Activated CD4-positive, alpha-beta memory T cell treated with anti-CD3 and anti-CD28 coated beads, Interleukin-2, amount 10 ng/mL, durations not matched to agents 7 days and 5 days (primary cell): Measurements from ENCODE around the gene NLRP7. TPM values are rescaled to one million over a fixed set of nuclear protein-coding genes. Genes with fewer than 3 reads are reported as not detected.
"Not testable (repeated sequence)": the region's sequence is repeated elsewhere in the genome, so short reads cannot be mapped to it uniquely, and the experiment has no call there.

Experiments used
- CTCF ChIA-PET: fragments of 350-600 bp; sonication (Branson Sonifier 250); formaldehyde crosslinking; loops from one replicate; lab custom pipeline; 2021; ENCODE audit warnings: antibody characterized with exemption, inconsistent platforms; lab: Charles Lee
- POLR2A ChIA-PET: fragments of 350-600 bp; sonication (Branson Sonifier 250); formaldehyde crosslinking; loops from one replicate; lab custom pipeline; 2021; ENCODE audit warnings: antibody characterized with exemption; lab: Charles Lee
- DNase-seq: peaks from one replicate; pipeline ENCODE4 v3.0.0-alpha.2; 2020
- H3K27ac Mint-ChIP-seq: one replicate; pipeline ENCODE4 v1.8.0; 2021; ENCODE audit warnings: mild to moderate bottlenecking, mixed read lengths
- H3K27me3 Mint-ChIP-seq: one replicate; pipeline ENCODE4 v1.8.0; 2021; ENCODE audit warnings: mixed read lengths
- H3K36me3 Mint-ChIP-seq: one replicate; pipeline ENCODE4 v1.8.0; 2021; ENCODE audit warnings: low read depth, mixed read lengths
- H3K4me1 Mint-ChIP-seq: one replicate; pipeline ENCODE4 v1.8.0; 2021; ENCODE audit warnings: mixed read lengths
- H3K4me3 Mint-ChIP-seq: one replicate; pipeline ENCODE4 v1.8.0; 2021; ENCODE audit warnings: mild to moderate bottlenecking, mixed read lengths
- H3K9me3 Mint-ChIP-seq: one replicate; pipeline ENCODE4 v1.8.0; 2021; ENCODE audit warnings: mixed read lengths
- total RNA-seq, 2 experiments: library from RNA; stranded (reverse); gene quantifications; one replicate each; pipeline ENCODE4 v1.2.3, GENCODE V29; 2021

The NLRP7 gene
- total RNA-seq, 2 experiments from 2014 or later: not detected

- H3K4me3 Mint-ChIP-seq: no peak overlapping the region
- no peaks in the 10 kb centered on the region for H3K36me3 Mint-ChIP-seq
- POLR2A ChIA-PET: no interaction called here
- H3K27ac Mint-ChIP-seq: no peak overlapping the region
- CTCF ChIA-PET: no interaction called here
- H3K9me3 Mint-ChIP-seq: peaks cover 2% of the 10 kb centered on the region
- no peak for DNase-seq
- H3K27me3 Mint-ChIP-seq: peaks cover 3% of the 10 kb centered on the region
- H3K4me1 Mint-ChIP-seq: no peaks in the 10 kb centered on the region
Measured at GRCh38 chr19:54906819-54907218, 40.5 kb downstream of the NLRP7 start.

GRCh38 chr19:54905803-54906511, 41.4 kb downstream of the NLRP7 start, which contains the start of gene NCR1:
Gene NCR1, plus strand, starts transcription at chr19:54906148. Its CDS starts 40 bp downstream, at chr19:54906188.
- Mint-ChIP-seq H3K27ac (no peak within 1 kb of the TSS), H3K4me3 (no peak within 1 kb of the TSS)

GRCh38 chr19:54905421-54905802, 41.9 kb downstream of the NLRP7 start:
- no peak for DNase-seq
- POLR2A ChIA-PET: no interaction called here
- CTCF ChIA-PET: no interaction called here
- H3K4me1 Mint-ChIP-seq: no peaks in the 10 kb centered on the region
- H3K27me3 Mint-ChIP-seq: peaks cover 3% of the 10 kb centered on the region
- no peaks in the 10 kb centered on the region for H3K9me3 Mint-ChIP-seq
- no peaks in the 10 kb centered on the region for H3K36me3 Mint-ChIP-seq
- no peak overlapping the region for H3K4me3 Mint-ChIP-seq
- no peak overlapping the region for H3K27ac Mint-ChIP-seq

More at GRCh38 chr19:54905803-54906511, 41.4 kb downstream of the NLRP7 start, which contains the start of gene NCR1:
- DNase-seq: no peak
- CTCF ChIA-PET: no interaction called here
- Mint-ChIP-seq H3K4me1 (no peaks in the 10 kb centered on the region), H3K9me3 (peaks cover 2% of the 10 kb centered on the region), H3K36me3 (no peaks in the 10 kb centered on the region), H3K27me3 (peaks cover 3% of the 10 kb centered on the region)
- POLR2A ChIA-PET: no interaction called here

GRCh38 chr19:54904261-54904660, 43.1 kb downstream of the NLRP7 start:
- CTCF ChIA-PET: interaction anchor here (0.7 kb wide), 1 partner anchor 62 kb away, joined by 3 read pairs; the partner anchor contains the start of gene NLRP2
- H3K4me3 Mint-ChIP-seq, POLR2A ChIA-PET, H3K27me3 Mint-ChIP-seq, H3K4me1 Mint-ChIP-seq, H3K9me3 Mint-ChIP-seq, H3K36me3 Mint-ChIP-seq, H3K27ac Mint-ChIP-seq, DNase-seq: not testable (repeated sequence)

GRCh38 chr19:54903303-54903702, 44.0 kb downstream of the NLRP7 start:
- Mint-ChIP-seq H3K27me3 (peaks cover 6% of the 10 kb centered on the region), H3K9me3 (no peaks in the 10 kb centered on the region), H3K36me3 (no peaks in the 10 kb centered on the region), H3K4me1 (no peaks in the 10 kb centered on the region), H3K27ac (no peak overlapping the region), H3K4me3 (no peak overlapping the region)
- ChIA-PET CTCF (no interaction called here), POLR2A (no interaction called here)
- no peak for DNase-seq

GRCh38 chr19:54902061-54902460, 45.3 kb downstream of the NLRP7 start:
- no peak overlapping the region for H3K27ac Mint-ChIP-seq
- ChIA-PET CTCF (no interaction called here), POLR2A (no interaction called here)
- no peaks in the 10 kb centered on the region for H3K4me1 Mint-ChIP-seq
- no peak overlapping the region for H3K4me3 Mint-ChIP-seq
- H3K27me3 Mint-ChIP-seq: peaks cover 6% of the 10 kb centered on the region
- no peak for DNase-seq
- no peaks in the 10 kb centered on the region for H3K9me3 Mint-ChIP-seq
- no peaks in the 10 kb centered on the region for H3K36me3 Mint-ChIP-seq

- CTCF ChIA-PET, H3K4me3 Mint-ChIP-seq, POLR2A ChIA-PET, H3K36me3 Mint-ChIP-seq, H3K4me1 Mint-ChIP-seq, H3K9me3 Mint-ChIP-seq, DNase-seq, H3K27me3 Mint-ChIP-seq, H3K27ac Mint-ChIP-seq: not testable (repeated sequence)
Measured at GRCh38 chr19:54901153-54901552, 46.2 kb downstream of the NLRP7 start.

GRCh38 chr19:54899646-54900045, 47.7 kb downstream of the NLRP7 start:
- H3K4me3 Mint-ChIP-seq, H3K36me3 Mint-ChIP-seq, H3K27me3 Mint-ChIP-seq, H3K9me3 Mint-ChIP-seq, DNase-seq, POLR2A ChIA-PET, H3K27ac Mint-ChIP-seq, H3K4me1 Mint-ChIP-seq, CTCF ChIA-PET: not testable (repeated sequence)

GRCh38 chr19:54898685-54899084, 48.6 kb downstream of the NLRP7 start:
- H3K27me3 Mint-ChIP-seq, POLR2A ChIA-PET, CTCF ChIA-PET, H3K9me3 Mint-ChIP-seq, H3K36me3 Mint-ChIP-seq, H3K4me3 Mint-ChIP-seq, H3K4me1 Mint-ChIP-seq, DNase-seq, H3K27ac Mint-ChIP-seq: not testable (repeated sequence)

GRCh38 chr19:54896036-54896435, 51.3 kb downstream of the NLRP7 start:
- H3K36me3 Mint-ChIP-seq: no peaks in the 10 kb centered on the region
- no peak overlapping the region for H3K4me3 Mint-ChIP-seq
- no peaks in the 10 kb centered on the region for H3K9me3 Mint-ChIP-seq
- peaks cover 5% of the 10 kb centered on the region for H3K27me3 Mint-ChIP-seq
- CTCF ChIA-PET: no interaction called here
- H3K27ac Mint-ChIP-seq: no peak overlapping the region
- H3K4me1 Mint-ChIP-seq: no peaks in the 10 kb centered on the region
- POLR2A ChIA-PET: no interaction called here
- DNase-seq: no peak

GRCh38 chr19:54894106-54894505, 53.2 kb downstream of the NLRP7 start:
- not testable (repeated sequence) for H3K9me3 Mint-ChIP-seq

GRCh38 chr19:54893406-54893805, 53.9 kb downstream of the NLRP7 start:
- ChIA-PET POLR2A (no interaction called here), CTCF (no interaction called here)
- Mint-ChIP-seq H3K9me3 (no peaks in the 10 kb centered on the region), H3K36me3 (no peaks in the 10 kb centered on the region), H3K27me3 (peaks cover 5% of the 10 kb centered on the region), H3K27ac (no peak overlapping the region), H3K4me1 (no peaks in the 10 kb centered on the region), H3K4me3 (no peak overlapping the region)
- no peak for DNase-seq

More at GRCh38 chr19:54894106-54894505, 53.2 kb downstream of the NLRP7 start:
- H3K27me3 Mint-ChIP-seq, H3K4me3 Mint-ChIP-seq, H3K36me3 Mint-ChIP-seq, CTCF ChIA-PET, H3K4me1 Mint-ChIP-seq, DNase-seq, POLR2A ChIA-PET, H3K27ac Mint-ChIP-seq: not testable (repeated sequence)

GRCh38 chr19:54889566-54889965, 57.8 kb downstream of the NLRP7 start:
- H3K36me3 Mint-ChIP-seq: no peaks in the 10 kb centered on the region
- ChIA-PET CTCF (no interaction called here), POLR2A (no interaction called here)
- H3K4me1 Mint-ChIP-seq: no peaks in the 10 kb centered on the region
- H3K27me3 Mint-ChIP-seq: peaks cover 3% of the 10 kb centered on the region
- no peaks in the 10 kb centered on the region for H3K9me3 Mint-ChIP-seq
- no peak overlapping the region for H3K4me3 Mint-ChIP-seq
- H3K27ac Mint-ChIP-seq: no peak overlapping the region
- DNase-seq: no peak

- ChIA-PET POLR2A (no interaction called here), CTCF (no interaction called here)
- Mint-ChIP-seq H3K27ac (no peak overlapping the region), H3K27me3 (peaks cover 3% of the 10 kb centered on the region), H3K36me3 (no peaks in the 10 kb centered on the region), H3K4me1 (peaks cover 2% of the 10 kb centered on the region), H3K9me3 (no peaks in the 10 kb centered on the region), H3K4me3 (no peak overlapping the region)
- DNase-seq: no peak
Measured at GRCh38 chr19:54888239-54888638, 59.1 kb downstream of the NLRP7 start.
